ENCODE data around the gene DSG4.

DNA sequence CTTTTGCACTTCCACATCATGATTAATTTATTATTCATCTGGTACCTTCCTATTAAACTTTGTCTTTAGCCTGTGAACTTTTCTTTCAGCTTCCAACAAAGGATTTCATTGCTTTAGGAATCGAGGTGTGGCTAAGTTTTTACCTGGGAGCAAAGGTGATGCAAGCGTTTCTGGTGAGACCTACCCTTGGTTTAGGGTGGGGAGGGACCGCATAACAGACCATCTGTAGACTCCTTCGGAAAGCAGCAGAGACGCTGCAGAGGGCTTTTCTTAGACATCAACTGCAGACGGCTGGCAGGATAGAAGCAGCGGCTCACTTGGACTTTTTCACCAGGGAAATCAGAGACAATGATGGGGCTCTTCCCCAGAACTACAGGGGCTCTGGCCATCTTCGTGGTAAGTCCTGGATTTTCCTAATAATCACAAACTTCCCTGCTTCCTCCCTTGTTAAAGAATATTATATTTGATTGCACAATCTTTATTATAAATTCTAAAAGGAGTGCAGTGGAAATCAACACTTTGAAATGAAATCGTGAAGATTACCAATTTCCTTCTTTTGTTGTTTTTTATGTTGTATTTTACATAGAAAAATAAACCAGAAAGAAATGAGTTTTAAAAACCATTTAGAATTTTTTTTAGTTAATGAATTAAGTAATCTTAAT lies 71.1 kb downstream of the DSG4 start, which contains the start of gene DSG3:
- TF ChIP-seq POLR2A (IDR thresholded peaks at IDR 0.05; ENCODE audit: low read depth, low read length) (no peak), POLR2AphosphoS5 (IDR thresholded peaks at IDR 0.05; ENCODE audit: low read depth, low read length) (no peak)

Data from GM12892 (cell line).